DMS79 (cell line): Measurements from ENCODE around the gene MYO3B.

Experiments
- DNase-seq: peaks from one replicate; lab custom pipeline; 2025; lab: John Stamatoyannopoulos, UW

The MYO3B gene

GRCh38 chr2:170163411-170164065, 14.4 kb upstream of the MYO3B start:
- no peak for DNase-seq

DNA sequence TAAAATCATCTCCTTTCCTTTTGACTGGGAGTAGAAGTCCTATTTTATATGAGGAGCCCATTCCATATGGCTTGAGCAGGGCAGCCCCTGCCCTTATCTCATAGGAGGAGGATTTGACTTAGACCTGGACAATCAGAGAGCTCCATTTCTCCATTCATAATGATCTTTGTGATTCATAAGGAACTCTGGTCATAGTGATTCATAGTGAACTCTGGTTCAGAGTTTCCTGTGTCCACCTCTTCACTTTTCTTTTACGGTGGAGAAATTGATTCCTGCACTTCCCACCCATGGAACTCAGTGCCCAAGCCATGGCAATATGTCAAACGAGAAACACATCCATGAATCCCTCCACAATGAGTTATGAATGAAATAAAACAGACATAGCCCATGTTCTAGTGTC, 12.8 kb upstream of the MYO3B start:
- DNase-seq: no peak

- no peak for DNase-seq
Observed at GRCh38 chr2:170166735-170167134, 11.2 kb upstream of the MYO3B start.

- DNase-seq: peak; percentile 34
Observed at GRCh38 chr2:170170281-170171040, 7.5 kb upstream of the MYO3B start.

DNA sequence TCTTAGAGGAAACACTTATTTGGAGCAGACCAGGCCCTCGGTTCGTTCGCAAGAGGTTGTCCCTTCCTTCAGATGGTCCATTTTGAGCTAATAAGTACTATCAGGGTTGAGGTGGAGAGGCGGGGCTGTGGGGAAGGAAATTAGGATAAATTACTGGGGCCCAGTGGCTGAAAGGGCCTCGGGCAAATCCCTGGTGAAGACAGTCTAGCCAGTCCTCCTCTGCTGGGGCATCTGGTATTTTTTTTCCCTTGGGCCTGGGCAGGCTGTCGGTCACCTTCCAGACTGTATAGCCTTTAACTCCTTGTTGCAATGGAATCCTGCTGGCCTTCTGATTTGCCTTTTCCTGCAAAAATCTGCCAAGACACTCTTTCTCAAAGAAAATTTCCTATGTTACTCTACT, 1.7 kb upstream of the MYO3B start:
- no peak for DNase-seq

DNA sequence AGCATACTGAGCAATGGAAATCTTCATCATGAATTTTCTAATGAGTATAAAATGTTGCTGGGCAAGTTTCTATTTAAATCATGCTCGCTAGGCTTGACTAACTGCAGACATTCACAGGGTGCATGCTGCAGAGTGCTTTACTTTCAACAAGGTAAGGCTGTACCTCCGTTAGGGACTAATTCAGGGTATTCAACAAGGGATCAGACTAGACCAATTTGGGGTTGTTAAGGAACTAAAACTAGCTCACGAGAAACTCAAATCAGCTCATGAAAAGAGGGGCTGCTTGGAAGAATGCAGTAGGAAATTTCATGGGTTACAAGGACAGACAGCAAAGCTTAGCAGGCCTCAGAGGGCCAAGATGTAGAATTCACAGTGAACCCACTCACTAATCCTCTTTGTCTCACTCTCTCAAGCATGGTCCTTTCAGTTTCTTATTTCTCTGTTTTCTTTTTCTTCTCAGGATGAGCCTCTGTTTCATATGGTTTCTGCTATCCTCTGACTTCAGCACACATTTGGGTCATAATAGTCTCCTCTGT, 2.2 kb downstream of the MYO3B start:
- DNase-seq: no peak

DNA sequence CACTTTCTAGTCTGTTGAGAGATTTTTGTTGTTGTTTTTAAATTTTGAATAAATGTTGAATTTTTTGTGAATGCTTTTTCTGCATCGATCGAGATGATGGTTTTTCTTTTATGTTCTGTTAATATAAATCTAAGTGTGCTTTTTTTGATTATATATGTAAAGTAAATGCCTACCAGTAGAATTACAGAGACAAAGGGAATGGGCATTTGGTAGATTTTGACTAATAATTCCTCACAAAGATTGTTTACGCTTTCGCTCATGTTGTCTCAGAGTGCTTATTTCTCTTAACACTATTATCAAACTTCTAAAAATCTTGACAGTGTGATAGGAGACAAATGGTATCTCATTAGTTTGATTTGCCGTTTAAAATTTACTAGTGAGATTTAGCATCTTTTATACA, 3.7 kb downstream of the MYO3B start:
- DNase-seq: no peak

DNA sequence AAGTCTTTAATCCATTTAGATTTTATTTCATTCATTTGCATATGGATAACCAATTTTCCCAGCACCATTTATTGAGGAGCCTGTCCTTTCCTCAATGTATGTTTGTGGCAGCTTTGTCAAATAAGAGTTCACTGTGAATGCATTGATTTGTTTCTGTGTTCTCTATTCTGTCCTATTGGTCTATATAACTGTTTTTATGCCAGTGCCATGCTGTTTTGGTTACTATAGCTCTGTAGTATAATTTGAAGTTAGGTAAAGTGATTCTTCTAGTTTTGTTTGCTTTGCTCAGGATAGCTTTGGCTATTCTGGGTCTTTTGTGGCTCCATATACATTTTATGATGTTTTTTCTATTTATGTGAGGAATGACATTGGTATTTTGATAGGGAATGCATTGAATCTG, 7.4 kb downstream of the MYO3B start:
- DNase-seq: no peak

DNA sequence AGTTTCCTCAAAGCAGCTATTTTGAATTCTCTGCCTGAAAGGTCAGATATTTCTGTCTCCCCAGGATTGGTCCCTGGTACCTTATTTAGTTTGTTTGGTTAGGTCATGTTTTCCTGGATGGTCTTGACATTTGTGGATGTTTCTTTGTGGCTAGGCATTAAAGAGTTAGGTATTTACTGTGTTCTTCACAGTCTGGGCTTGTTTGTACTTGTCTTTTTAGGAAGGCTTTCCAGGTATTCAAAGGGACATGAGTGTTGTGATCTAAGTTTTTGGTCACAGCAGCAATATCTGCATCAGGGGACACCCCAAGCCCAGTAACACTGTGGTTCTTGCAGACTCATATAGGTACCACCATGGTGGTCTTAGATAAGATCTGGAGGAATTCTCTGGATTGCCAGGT, 11.8 kb downstream of the MYO3B start:
- no peak for DNase-seq

DNA sequence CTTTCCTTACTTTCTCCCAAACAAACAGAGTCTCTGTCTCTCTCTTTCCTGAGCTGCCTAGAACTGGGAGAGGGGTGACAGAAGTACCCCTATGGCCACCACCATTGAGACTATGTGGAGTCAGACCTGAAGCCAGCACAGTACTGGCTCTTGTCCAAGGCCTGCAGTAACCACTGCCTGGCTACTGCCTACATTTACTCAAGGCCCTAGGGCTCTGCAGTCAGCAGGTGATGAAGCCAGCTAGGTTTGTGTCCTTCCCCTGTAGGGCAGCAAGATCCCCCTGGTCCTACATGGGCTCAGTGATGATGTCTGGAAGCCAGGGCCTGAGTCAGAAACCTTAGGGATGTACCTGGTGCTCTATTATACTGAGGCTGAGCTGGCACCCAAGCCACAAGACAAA, 12.2 kb downstream of the MYO3B start:
- DNase-seq: no peak

DNA sequence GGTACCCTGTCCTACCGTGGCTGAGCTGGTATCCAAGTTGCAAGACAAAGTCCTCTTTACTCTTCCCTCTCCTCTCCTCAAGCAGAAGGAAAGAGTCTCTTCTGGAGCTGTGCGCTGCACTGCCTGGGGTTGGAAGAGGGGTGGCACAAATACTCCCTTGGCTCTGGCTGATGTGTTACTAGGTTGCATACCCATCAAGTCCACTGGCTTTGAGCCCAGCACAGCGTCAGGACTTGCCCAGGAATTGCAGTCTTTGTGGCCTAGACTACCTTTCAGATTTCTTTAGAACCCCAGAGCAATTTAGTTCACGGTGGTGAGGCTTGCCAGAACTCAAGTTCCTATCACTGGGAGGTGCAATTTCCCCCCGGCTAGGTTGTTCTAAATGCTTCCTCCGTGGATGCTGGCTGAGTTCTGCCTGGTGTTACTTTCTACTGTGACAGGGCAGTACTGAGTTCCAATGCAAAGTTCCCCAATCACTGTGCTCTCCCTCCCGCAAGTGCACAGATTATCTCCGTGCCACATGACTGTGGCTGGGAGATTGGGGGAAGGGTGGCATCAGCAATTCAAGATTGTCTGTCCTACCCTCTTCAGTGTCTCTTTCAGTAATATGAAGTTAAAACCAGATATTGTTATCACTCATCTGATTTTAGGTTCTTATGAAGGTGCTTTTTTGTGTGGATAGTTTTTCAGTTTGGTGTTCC, 13.4 kb downstream of the MYO3B start:
- DNase-seq: no peak

- DNase-seq: no peak
Observed at GRCh38 chr2:170196963-170197362, 19.0 kb downstream of the MYO3B start.

GRCh38 chr2:170201275-170201674, 23.3 kb downstream of the MYO3B start:
- DNase-seq: no peak

GRCh38 chr2:170201734-170202393, 23.9 kb downstream of the MYO3B start:
- DNase-seq: no peak

GRCh38 chr2:170202437-170202836, 24.5 kb downstream of the MYO3B start:
- DNase-seq: no peak

- no peak for DNase-seq
Observed at GRCh38 chr2:170204298-170204951, 26.5 kb downstream of the MYO3B start.

DNA sequence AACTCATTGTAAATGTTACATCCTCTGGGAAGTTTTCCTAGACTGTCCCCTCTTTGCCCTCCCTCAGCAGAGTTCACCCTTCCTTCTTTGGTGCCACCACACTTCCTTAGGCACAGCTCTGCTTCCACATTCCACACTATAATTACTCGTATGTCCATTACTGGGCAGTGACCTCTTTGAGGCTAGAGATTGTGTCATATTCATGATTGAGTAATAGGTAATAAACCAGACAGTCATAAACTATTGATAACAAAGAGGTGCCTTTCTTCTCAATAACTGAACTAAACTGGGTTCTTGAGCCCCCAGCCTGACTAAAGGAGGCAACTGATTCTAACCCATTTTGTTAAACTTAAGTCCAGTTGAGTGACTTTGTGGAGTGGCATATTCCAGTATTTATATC, 28.3 kb downstream of the MYO3B start:
- DNase-seq: no peak

DNA sequence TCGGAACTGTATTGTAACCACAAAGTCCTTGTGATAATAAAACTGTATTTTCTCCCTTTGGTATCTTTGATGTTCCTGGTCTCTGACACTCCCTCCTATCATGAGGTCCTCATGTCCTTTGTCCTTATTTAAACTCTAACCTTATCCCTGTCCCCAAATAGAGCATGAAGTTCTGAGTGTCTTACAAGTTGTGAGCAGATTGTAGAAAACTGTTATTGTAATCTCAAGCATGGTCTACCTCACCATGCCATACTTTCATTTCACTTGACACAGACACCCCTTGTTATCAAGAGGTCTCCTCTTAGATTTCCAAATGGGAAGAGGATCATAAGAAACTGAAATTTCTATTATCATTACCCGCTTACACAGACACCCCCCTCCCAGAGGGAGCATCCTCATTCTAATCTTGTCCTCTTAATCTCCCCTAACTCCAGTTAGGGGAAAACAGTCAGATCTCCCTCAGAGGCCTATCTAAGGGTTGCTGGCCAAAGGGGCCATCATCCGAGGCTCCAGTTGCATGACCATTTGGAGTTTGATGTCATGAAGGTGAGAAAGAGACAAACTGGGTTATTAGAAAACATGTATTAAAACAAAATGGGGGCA, 29.0 kb downstream of the MYO3B start:
- DNase-seq: no peak

DNA sequence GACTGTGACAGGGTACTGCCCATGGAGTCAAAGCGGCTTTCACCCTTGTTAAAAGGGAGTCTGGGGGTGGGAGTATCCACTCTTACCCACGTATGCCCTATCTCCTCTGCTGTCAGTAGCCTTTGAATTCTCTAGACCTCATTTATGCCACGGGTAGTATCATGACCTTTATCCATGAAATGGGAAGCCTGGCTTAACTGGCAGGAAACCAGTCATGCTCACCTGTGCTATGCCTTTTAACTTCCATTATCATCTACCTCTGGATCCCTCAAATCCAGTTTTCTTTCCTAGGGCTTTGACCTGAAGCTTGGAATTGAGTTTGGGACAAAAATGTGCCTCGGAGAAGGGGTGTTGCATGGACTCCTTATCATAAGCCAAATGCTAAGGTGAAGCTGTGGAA, 30.0 kb downstream of the MYO3B start:
- DNase-seq: no peak

DNA sequence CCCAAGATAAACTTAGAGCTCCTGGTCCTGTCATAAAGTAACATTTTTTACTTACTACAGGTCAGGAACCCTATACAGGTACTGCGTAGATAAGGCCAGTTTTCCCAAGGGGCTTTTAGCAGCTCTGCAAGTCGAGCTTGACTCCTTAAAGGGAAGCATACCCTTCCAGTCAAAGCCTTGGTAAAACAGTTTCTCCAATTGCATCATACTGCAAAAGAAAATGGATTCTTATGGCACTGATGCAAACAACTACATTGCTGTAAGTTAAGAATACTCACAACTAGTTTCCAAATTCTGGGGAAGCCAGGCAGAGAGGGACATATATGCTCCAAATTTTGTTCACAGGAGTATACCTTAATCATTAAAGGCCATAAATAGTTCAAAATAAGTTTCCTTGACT, 31.0 kb downstream of the MYO3B start:
- DNase-seq: no peak

GRCh38 chr2:170212625-170213280, 34.8 kb downstream of the MYO3B start:
- DNase-seq: no peak
